NCI-H1105 (cell line): ENCODE measurements around the gene NTM.
A peak's percentile ranks its signal among the peaks of the same experiment; 100 is the strongest.

Experiments
- DNase-seq: peaks from one replicate; lab custom pipeline; 2025; lab: John Stamatoyannopoulos, UW

Gene NTM

DNA sequence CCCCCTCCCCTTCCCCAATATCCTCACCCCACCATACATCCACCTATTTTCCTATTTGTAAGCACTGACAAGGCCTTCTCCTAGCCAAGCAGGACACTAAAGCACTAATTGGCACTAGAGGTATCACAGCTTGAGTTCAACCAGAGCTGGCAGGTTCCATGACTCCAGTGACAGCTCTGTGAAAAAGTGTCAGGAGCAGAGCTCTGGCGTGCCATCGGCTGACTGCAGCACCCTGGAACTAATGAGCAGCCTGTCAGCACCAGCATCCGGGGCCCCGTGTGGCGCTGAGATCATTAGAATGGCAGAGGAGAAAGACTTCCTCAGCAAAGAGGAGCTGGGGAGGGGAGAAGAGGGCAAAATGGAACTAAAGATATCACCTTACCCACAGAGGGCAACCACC, 847.4 kb downstream of the NTM start:
- no peak for DNase-seq

DNA sequence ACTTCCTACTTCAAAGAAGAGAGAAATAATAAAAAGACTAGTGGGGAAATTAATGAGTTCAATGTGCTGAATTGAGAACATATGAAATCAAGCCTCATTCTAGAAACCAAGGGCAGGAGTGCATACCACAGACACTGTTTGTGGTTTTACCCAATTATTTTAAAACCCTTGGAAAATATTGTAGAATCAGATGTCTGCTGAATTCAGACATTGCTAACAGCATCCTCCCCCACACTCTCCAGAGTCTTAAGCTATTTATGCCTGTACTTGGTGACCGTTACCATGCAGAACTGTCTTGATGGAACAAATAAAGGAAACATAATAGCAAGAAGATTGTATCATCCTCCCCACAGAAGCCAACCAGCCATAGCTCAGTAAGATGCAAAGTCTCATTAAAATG, 850.1 kb downstream of the NTM start:
- no peak for DNase-seq

DNA sequence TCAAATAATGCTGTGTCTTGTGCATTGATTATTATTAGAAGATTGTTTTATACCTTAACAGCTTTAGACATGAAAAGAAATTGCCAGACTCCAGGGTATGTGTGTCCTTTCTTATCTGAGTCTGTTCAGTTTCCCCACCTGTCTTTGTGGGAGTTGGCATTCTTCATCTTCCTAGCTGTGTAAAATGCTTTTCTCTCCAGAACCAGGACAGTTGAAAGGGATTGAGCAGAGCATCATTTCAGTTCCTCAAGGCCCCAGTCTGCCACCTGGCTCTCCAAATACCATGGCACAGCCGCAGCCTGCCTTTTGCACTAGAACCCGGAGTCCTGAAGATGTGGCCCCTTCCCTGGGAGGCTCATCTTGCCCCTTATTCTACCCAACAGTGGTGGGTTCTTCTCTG, 851.9 kb downstream of the NTM start:
- no peak for DNase-seq

DNA sequence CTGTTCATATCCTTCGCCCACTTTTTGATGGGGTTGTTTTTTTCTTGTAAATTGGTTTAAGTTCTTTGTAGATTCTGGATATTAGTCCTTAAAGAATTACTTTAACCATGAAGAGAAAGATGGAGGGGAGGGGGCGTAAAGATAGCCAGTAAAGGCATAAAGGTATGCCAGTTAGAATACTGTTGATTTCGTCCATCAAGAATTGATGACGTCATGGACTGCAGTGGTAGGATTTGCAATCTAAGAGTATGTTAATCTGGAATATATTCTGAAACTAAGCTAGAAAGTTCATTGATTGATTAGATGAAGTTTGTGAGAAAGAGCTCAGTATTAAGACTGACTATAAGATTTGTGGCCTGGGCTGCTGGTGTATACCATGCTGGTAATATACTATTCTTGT, 856.1 kb downstream of the NTM start:
- no peak for DNase-seq

DNA sequence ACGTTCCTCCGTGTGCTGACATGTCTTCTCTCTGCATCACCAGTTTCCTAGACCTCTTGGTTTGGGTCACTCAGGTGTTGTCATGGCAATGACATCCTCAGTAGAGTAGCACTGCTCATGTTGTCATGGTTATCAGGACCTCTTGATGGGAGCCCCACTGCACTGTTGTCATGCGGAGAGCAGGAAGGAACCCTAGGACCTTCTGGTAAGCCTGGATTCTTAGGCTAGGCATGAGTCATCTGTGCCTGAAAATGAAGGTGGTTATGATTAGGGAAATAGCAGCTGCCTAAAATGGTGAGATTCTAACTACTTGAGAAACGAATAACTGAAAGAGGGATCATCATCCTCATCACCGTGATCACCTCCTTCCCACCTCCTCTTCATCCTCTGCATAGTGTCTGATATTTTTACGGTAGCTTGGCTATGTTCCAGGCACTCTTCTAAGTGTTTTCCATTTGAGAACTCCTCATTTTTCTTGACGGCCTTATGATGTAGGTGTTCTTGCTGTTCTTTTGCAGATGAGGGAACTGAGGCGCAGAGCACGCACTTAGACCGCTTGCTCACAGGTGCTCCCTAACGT, 858.4 kb downstream of the NTM start:
- no peak for DNase-seq

DNA sequence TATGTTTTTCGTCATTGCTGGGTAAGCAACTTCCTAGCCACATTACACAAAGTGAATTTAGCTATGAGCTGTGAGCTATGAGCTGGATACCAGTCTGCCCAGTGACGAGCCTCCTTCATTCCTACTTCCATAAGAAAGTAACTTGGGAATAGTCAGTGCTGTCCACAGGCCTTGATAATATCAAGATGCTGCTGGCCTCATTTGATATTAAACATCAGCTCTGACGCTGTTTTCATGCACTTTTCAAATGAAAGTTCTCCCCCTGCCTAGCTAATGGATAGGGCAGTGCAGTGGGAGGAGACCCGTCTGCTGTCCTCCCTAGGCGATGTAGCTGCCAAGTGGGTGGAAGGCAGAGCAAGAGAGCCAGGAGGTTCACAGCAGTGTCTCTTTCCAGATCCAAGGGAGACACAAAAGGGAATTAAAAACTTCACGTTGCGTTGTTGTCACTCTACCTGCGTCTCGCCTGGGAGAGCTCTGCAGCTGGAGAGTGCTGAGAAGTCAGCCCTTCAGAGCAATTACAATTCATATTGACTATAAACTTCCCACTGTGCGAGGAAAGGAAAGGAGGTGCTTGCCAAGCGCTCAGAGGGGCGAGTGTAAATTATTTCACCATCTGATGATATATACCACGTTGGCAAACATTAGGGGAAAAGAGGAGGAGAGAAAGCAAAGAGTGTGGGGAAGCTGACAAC, 861.4 kb downstream of the NTM start:
- DNase-seq: peak; percentile 95

DNA sequence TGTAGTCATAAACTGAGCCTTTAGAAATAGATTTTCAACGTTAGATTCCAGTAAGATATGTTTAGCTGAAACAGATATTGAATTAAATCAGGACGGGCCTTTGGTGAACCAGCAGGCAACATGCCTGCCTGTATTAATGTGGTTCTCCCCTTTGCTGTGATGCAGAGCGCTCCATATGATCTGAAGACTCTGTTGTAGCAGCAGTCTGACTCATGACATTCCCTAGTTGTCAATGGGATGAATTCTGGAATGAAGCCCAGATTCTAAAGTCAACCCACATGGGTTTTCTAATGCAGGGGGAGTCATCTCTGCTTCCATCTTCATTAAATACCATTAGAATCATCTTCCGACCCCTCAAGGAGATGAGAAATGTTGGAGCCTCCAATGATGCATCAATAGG, 864.5 kb downstream of the NTM start:
- DNase-seq: no peak

DNA sequence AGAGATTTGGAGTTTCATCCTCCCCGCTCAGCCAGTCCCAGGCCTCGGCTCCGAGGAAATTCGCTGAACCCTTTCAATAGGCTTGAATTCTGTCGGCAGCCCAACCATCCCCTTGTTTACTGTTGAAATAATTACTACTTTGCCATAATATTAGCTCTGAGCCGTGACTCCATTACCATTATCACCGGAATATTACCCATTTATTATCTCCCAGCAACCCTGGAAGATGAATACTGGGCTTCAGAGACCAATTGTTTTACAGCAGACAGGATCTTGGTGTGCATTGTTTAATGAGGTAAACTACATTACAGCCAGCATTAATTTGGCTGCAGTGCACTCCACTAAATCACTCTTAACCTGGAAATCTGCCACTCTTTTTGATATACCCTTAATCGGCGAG, 867.4 kb downstream of the NTM start:
- peak; percentile 93 for DNase-seq

DNA sequence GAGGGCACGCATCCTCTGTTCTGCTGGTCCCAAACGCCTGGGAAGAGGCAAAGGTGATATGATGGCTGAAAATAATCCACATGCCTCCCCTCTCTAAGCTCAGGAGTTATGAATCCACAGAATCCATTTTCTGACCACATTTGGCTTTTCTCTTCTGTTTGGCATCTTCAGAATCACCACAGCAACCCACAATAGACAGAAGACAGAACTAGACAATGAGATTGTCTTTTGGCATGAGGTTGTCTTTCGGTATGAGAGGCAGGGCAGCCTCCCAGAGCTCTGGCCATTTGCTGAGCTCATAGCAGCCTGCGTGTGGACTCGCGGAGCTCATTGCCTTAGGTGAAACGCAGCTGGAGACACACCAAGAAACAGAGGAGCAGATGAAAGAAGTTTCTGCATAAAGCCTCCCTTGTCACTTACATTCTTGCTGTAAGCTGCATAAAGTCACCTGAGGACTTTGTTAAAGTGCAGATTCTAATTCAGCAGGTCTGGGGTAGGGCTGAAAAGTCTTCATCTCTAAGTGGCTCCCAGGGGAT, 868.0 kb downstream of the NTM start:
- DNase-seq: no peak

DNA sequence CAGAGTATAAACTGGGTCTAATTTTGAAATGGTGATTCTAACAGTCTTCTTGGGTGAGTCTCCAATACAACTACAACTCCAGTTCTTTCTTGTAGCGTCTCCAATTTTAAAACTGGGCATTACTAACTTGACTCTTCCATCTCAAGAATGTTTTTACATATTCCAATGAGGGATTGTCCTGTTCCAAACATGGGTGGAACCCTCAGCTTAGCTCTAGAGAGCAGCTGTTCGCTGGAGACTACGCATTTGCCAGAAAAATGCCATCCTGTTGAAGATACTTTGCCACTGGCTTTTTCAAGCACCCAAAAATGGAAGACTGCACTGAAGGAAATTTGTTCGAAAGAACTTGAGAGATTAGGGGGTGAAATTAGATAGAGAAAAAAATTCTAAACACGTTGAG, 870.0 kb downstream of the NTM start:
- DNase-seq: no peak

DNA sequence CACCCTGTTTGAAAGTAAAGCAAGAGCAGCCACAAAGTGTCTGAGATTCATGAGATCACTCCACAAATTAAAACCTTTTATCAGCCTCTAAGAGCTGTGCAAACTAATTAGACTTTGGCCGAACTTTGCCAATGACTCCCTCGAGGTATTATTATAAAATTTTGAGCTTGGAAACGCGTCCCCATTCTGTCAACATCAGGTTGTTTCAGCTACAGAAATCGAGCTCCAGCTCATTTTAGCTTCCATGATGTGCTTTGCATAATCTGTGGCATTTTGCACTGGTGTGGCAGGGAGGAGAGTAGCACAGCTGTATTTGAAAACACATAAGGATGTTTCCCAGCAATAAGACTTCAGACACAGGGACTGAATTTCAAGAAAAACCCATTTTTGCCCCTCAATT, 872.2 kb downstream of the NTM start:
- DNase-seq: peak; percentile 19

DNA sequence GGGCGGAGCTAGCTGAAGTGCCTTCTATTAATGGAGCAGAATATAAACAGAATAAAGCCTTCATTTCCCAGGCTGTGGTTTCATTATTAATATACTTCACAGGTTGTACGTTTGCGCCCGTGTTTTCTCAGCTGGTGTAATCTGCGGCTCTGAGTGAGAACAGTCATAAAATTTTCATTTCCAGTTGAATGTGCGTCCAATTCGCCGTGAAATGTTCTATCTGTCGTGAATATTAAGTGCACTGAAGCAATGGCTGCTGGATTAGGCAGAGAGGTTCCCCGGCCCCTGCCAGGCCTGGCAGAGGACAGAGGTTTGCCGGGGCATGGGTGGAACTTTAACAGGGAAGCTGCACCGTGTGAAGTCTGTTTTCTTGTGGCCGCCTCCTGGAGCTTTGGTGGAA, 874.4 kb downstream of the NTM start:
- DNase-seq: no peak

DNA sequence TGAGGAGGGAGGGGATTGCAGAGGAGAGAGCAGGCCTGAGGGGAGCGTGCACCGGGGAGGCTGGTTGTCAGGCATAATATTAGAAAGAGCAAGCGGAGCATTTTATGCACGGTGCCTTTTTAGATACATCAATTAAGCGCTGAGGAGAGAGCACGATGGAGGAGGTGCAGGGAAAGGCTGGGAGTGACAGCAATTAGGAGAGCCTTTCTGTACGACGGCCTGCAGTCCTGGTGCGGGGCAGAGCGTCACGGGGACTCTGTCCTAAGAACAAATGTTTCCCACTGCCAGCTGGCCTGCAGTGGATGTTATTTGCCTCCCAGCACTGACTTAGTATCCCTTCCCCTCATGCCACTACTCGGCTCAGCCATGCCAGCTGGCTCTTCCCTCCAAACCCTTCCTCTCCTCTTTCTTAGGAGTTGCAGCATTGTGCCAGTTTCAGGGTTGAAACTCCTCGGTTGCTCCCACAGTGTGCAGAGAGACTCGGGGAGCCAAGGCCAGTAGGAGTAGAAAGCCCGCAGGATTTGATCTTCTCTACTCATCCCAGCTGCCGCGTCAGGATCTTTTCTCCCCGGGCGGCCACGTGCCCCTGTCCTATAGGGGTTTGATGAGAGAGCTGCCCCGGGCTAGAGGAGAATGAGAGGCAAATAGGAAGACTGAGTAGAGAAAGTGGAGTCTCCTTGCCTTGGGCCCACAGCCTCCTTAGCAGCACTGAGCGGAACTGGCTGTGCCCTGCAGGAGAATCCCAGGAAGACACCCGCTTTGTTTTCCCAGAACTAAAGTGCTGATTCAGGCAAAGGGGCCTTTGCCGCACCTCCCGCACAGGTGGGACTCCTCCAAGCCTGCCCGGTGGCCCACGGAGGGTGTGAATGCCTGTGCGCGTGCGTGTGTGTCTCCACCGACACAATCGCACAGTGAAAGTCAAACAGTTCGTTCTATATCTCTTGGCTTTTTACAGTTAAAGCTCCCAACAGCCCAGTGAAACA, 875.3 kb downstream of the NTM start:
- no peak for DNase-seq

DNA sequence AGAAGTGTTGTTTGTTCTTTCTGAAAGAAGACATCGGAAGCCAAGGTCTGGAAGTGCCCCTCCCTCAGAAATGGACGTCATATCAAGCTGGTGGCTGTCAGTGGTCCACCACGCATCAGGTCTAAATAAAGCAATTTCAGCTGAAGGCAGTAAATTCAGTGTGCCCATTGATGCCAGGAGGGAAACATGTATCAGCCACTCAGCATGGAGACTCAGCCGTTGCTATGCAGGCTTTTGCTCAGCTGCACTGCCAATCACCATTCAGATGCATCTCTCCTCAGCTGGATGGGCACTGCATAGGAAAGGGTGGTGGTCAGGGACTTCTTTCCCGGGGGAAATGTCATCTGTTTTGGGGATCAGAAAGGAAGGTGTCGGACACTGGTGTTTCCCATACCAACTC, 878.2 kb downstream of the NTM start:
- no peak for DNase-seq

DNA sequence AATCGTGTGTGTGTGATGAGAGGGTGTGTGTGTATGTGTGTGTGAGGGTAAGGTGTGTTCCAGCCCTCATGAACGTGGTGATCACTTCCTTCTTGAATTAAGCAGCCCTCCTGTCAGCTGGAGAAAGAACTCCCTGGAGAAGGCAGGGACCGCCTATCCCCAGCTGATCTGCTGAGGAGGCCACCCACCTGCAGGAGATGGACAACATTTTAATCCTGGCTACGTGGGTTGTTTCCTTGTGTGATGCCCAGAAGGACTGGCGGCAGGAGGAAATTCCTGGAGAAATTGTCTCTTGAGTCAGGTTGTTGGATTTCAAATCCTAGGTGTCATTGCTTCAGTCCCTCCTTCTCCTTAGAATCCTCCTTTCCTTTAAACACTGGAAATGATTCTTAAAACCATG, 878.8 kb downstream of the NTM start:
- no peak for DNase-seq

DNA sequence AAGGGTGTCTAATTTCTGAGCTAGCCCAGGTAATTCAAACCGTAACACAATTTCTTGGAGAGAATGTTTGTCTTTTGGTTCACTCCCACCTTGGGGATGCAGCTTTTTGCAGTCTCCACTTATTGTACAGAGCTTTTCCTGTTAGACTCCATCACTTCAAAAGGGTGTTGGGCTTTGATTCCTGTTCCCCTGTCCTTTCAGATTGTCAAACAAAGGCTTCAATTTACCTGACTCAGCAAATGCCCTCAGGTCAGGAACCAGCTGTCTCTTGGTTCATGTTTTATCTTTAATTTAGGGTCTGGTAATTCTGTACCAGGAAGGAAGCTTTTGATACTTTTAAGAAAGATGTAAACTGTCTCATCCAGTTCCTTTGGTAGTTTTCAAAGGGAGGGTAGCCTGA, 880.6 kb downstream of the NTM start:
- DNase-seq: no peak

DNA sequence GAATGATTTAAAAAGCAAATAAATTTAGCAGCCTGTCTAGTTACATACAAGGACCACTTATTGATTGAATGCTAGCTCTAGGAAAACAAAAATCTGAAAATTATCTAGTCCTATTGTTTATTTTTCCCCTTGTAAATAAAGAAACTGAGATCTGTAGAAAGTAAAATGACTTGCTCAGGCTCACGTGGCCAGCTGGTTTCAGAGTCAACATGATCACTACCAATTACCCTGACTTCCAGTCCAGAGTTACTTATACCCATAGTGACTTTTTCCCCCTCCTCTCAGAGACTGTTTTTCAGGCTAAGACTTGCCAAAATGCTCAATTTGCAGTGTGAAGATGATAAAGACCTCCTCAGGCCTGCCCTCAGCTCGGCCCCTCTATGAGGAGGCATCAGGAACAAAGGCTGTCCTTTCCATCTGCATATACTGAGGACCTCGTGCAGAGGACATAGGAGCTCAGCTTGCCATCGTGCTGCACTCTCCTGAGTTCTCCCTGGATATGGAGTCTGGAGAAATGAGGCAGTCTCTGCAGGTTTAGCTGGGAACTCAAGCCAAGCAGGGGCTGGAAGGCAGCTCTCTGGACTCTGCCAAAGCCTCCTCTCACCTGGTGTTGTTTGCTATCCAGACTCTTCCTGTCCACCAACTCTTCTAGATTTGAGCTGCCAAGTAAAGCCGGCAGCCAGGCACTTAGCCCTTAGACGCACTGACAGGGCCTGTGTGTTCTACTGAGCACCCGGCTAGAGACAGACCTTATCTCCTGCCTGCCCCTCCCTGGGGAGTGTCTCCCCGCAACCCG, 883.3 kb downstream of the NTM start:
- no peak for DNase-seq

DNA sequence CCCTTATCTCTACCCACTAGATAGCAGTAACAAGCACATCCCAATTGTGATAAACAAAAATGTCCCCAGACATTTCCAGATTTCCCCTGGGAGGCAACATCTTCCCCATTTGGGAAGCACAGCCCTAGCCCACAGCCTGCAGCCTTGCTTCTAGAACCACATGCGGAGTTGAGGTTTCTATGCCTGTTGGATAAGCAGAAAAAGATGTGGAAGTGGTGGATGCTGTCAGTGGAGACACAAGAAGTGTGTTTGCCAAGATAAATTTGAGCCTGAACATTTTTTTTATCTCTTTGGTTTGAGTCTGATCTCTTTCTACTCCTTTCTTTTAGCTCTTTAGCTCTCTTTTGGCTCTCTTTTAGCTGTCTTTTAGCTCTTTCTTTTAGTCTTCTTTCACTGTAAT, 884.5 kb downstream of the NTM start:
- no peak for DNase-seq

DNA sequence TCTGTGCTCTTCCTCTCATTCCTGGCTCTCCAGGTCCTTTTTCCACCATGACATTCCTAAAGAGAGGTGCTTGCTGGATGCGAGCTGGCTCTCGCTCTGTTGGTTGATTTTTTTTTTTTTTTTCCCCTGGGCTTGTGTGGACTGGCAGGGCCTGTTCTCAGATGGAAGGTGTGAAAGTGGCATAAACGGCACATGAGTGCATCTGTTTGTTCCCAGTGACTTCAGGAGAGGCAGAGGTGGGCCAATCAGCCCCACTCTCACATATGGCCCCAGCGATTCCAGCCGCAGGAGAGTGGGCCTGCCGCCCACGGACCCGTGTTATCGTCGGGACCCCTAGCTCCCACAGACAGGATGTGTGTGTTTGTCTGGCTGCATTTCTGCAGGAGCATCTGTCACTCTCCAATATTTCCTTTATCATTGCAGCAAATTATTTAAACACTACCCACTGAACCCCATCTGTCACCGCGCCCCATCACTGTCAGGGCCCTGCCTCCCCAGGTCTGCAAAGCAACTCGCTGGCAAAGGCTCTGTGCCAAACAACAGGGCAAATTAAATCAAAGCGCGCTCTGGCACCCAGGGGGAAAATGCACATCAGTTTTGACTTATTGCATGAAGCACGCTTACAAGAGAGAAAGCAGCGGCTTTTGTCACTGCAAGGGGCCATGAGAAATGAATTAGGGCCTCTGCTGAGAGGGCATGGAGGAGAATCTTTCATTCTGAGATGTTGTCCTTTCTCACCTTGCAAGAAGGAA, 886.3 kb downstream of the NTM start:
- DNase-seq: no peak

DNA sequence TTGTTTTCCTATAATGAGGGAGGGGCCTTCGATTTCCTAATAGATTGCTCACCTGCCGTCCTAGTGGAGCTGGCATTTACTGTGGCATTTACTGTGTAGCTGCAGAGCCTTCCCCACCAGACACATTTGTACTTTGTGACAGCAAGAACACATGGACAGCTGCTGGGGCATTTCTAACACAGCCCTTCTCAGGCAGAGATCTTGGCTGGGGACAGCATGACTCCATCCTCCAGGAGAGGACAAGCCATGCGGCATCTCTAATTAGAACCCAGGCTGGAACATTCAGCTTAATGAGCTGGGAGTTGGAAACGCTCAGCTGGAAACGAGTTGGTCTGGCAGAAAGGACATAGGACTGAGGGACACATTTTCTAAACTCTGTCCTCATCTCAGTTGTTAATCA, 887.5 kb downstream of the NTM start:
- no peak for DNase-seq

DNA sequence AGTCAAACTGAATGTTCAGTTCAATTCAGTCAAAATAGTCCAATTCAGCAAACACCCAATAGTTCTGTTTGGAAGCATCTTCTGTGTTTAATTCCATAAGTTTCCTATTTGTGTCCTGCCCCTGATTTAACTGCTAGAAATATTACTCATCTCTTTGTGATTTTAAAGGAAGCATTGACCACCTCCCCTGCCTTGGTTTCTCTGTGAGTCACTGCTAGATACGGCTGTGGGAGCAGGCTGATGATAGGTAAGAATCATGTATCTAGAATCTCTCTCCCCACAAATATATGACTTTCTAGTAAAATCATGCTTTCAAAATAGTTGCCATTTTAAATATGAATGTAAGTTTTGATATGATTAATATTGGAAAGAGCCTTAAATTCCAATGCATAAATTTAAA, 888.5 kb downstream of the NTM start:
- no peak for DNase-seq
